Activated T-cell treated with anti-CD3 and anti-CD28 coated beads, Interleukin-2, amount 50 U/mL, for 24 hours (primary cell): Measurements from ENCODE around the gene BCAT1.
"Not testable (repeated sequence)": the region's sequence is repeated elsewhere in the genome, so short reads cannot be mapped to it uniquely, and the experiment has no call there.

Experiments used
- DNase-seq: peaks from one replicate; pipeline ENCODE4 v3.0.0-alpha.2; 2020
- H3K27ac Mint-ChIP-seq: 2 replicates; pipeline ENCODE4 v1.8.0; 2020; ENCODE audit warnings: mild to moderate bottlenecking, mixed read lengths
- H3K27me3 Mint-ChIP-seq: 2 replicates; pipeline ENCODE4 v1.8.0; 2020; ENCODE audit warnings: mixed read lengths
- H3K36me3 Mint-ChIP-seq: 2 replicates; pipeline ENCODE4 v1.8.0; 2020; ENCODE audit warnings: low read depth, mixed read lengths
- H3K4me1 Mint-ChIP-seq: 2 replicates; pipeline ENCODE4 v1.8.0; 2020; ENCODE audit warnings: low read depth, mixed read lengths
- H3K4me3 Mint-ChIP-seq: 2 replicates; pipeline ENCODE4 v1.8.0; 2020; ENCODE audit warnings: mild to moderate bottlenecking, moderate library complexity, mixed read lengths
- H3K9me3 Mint-ChIP-seq: 2 replicates; pipeline ENCODE4 v1.8.0; 2020; ENCODE audit warnings: mixed read lengths

Gene BCAT1

GRCh38 chr12:24822121-24822899 is 126.6 kb downstream of the BCAT1 start:
- no peak for DNase-seq
- H3K4me3 Mint-ChIP-seq, result peak overlapping the region; percentile 23
- peaks cover 5% of the 10 kb centered on the region for H3K9me3 Mint-ChIP-seq
- H3K27me3 Mint-ChIP-seq, result no peaks in the 10 kb centered on the region
- H3K4me1 Mint-ChIP-seq, result peaks cover 35% of the 10 kb centered on the region
- peak overlapping the region; percentile 77 for H3K27ac Mint-ChIP-seq
- H3K36me3 Mint-ChIP-seq, result peaks cover 11% of the 10 kb centered on the region

DNA sequence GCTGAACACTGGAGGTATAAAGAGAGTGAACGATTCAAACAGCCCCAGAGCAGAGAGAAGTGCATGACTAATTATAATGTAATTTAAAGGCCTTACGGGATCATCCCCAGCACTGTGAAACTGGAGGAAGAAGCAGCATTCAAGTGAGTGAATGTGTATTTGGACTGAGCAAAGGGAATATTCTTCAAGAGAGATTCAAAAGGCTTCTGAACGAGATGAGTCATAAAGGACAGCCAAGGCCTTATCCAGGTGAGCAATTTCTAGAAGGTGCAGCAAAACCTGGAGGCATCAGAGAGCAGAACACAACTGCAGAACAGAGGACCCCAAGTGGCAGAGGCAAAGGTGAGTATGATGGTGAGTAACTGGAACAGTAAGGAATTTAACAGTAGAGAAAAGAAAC is 127.2 kb downstream of the BCAT1 start:
- Mint-ChIP-seq H3K9me3 (peaks cover 5% of the 10 kb centered on the region), H3K36me3 (peaks cover 10% of the 10 kb centered on the region), H3K27me3 (no peaks in the 10 kb centered on the region), H3K4me1 (peaks cover 35% of the 10 kb centered on the region), H3K27ac (peak overlapping the region; percentile 77), H3K4me3 (peak overlapping the region; percentile 23)
- no peak for DNase-seq

DNA sequence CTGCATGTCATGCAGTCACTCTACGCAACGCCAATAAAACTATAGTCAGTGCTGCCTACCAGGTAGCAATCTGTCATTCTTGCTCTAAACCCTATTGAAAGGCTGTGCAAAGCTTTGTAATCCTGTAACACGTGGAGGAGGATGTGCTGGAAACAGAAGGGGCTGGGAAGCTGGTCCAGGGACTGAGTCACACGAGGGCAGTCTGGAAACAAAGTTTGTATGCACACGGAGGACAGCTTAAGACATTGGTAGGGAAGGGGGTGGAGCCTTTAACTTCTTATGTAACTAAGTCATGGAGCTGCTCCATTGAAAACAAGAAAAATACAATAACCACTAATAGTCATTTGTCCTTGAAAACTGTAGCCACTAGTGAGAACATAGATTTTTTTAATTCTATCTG is 128.0 kb downstream of the BCAT1 start:
- Mint-ChIP-seq H3K27me3 (no peaks in the 10 kb centered on the region), H3K4me3 (no peak overlapping the region), H3K4me1 (peaks cover 35% of the 10 kb centered on the region), H3K27ac (no peak overlapping the region), H3K36me3 (peaks cover 14% of the 10 kb centered on the region), H3K9me3 (peaks cover 5% of the 10 kb centered on the region)
- no peak for DNase-seq

DNA sequence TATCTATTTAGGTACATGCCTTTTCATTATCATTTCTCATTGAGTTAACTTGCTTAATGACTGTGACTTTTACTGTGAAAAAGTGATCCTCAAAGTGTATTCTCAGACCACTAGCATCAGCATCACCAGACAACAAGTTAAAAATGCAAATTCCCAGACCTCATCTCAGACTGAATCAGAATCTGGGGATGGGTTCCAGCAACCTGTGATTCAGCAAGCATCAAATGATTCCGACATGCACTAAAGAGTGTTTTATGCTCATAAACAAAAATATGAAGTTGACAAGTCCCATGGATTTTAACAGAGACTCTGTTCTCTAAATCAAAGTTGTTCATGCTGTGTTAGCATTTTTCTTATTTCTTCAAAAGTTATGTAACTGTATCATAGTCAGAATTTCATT is 130.6 kb downstream of the BCAT1 start:
- H3K9me3 Mint-ChIP-seq, result peaks cover 2% of the 10 kb centered on the region

GRCh38 chr12:24815114-24815423 is 133.8 kb downstream of the BCAT1 start:
- Mint-ChIP-seq H3K4me3 (peak overlapping the region; percentile 66), H3K27ac (peak overlapping the region; percentile 62), H3K9me3 (peaks cover 2% of the 10 kb centered on the region), H3K36me3 (peaks cover 9% of the 10 kb centered on the region), H3K27me3 (no peaks in the 10 kb centered on the region), H3K4me1 (peaks cover 24% of the 10 kb centered on the region)
- DNase-seq, result no peak

More for the DNA sequence above, 130.6 kb downstream of the BCAT1 start:
- Mint-ChIP-seq H3K27ac (no peak overlapping the region), H3K36me3 (peaks cover 12% of the 10 kb centered on the region), H3K4me3 (no peak overlapping the region), H3K27me3 (no peaks in the 10 kb centered on the region), H3K4me1 (peaks cover 52% of the 10 kb centered on the region)
- no peak for DNase-seq

- Mint-ChIP-seq H3K9me3 (peaks cover 4% of the 10 kb centered on the region), H3K4me1 (peaks cover 24% of the 10 kb centered on the region), H3K27ac (peak overlapping the region; percentile 62), H3K27me3 (no peaks in the 10 kb centered on the region), H3K36me3 (peaks cover 9% of the 10 kb centered on the region), H3K4me3 (peak overlapping the region; percentile 66)
- no peak for DNase-seq
Observed at GRCh38 chr12:24814379-24815113, 134.4 kb downstream of the BCAT1 start.

GRCh38 chr12:24810378-24810777 is 138.5 kb downstream of the BCAT1 start:
- no peaks in the 10 kb centered on the region for H3K27me3 Mint-ChIP-seq
- peaks cover 2% of the 10 kb centered on the region for H3K36me3 Mint-ChIP-seq
- peaks cover 8% of the 10 kb centered on the region for H3K9me3 Mint-ChIP-seq
- peaks cover 20% of the 10 kb centered on the region for H3K4me1 Mint-ChIP-seq
- DNase-seq, result no peak
- no peak overlapping the region for H3K4me3 Mint-ChIP-seq
- H3K27ac Mint-ChIP-seq, result no peak overlapping the region

GRCh38 chr12:24809306-24809705 is 139.6 kb downstream of the BCAT1 start:
- not testable (repeated sequence) for H3K4me1 Mint-ChIP-seq, H3K36me3 Mint-ChIP-seq, H3K27ac Mint-ChIP-seq, DNase-seq, H3K27me3 Mint-ChIP-seq, H3K4me3 Mint-ChIP-seq
- peaks cover 13% of the 10 kb centered on the region for H3K9me3 Mint-ChIP-seq

- peaks cover 6% of the 10 kb centered on the region for H3K4me1 Mint-ChIP-seq
- no peak for DNase-seq
- peaks cover 2% of the 10 kb centered on the region for H3K36me3 Mint-ChIP-seq
- no peaks in the 10 kb centered on the region for H3K27me3 Mint-ChIP-seq
- no peak overlapping the region for H3K4me3 Mint-ChIP-seq
- H3K27ac Mint-ChIP-seq, result no peak overlapping the region
- peaks cover 13% of the 10 kb centered on the region for H3K9me3 Mint-ChIP-seq
Observed at GRCh38 chr12:24808651-24809050, 140.2 kb downstream of the BCAT1 start.

GRCh38 chr12:24806386-24806785 is 142.5 kb downstream of the BCAT1 start:
- peaks cover 20% of the 10 kb centered on the region for H3K9me3 Mint-ChIP-seq
- no peak overlapping the region for H3K4me3 Mint-ChIP-seq
- no peaks in the 10 kb centered on the region for H3K27me3 Mint-ChIP-seq
- DNase-seq, result no peak
- no peaks in the 10 kb centered on the region for H3K36me3 Mint-ChIP-seq
- H3K27ac Mint-ChIP-seq, result no peak overlapping the region
- peaks cover 12% of the 10 kb centered on the region for H3K4me1 Mint-ChIP-seq

DNA sequence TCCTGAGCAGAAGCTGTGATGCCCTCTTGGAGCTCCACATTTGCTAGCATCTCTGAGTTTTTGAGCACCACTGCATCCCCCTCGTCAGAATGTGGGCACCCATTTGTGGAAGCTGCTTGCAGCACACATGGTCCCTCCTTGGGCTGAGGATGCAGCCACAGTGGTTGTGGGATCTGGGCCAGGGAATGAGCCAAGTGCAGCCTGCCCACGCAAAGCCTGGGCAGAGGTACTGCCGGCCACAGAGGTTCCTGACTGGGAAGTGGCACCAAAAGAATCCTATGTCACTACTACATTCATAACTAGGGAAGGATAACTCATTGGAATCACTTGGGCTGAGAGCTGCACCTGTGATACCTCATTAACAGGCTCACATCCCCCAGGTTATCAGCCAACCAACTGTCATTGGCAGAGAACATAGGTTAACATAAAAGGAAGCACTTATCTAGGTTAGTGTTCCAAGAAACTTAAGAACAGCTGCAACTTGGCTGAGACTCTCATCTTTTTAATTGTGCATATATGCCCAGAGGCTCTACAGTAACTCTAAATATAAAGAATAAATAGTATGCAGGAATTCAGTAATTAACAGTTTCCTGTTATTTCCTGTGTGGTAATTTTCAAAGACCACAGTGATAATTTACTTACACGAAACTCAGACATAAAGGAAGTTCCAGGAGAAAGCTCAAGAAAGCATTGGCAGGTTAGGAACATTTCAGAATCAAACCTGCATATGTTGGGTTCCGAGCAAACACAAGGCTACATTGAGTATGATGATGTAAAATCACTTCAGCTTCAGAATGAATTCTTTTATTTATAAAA is 145.3 kb downstream of the BCAT1 start:
- Mint-ChIP-seq H3K27ac (no peak overlapping the region), H3K27me3 (no peaks in the 10 kb centered on the region), H3K4me3 (no peak overlapping the region), H3K4me1 (peaks cover 12% of the 10 kb centered on the region), H3K9me3 (peaks cover 14% of the 10 kb centered on the region), H3K36me3 (no peaks in the 10 kb centered on the region)
- DNase-seq, result no peak

GRCh38 chr12:24798335-24798734 is 150.6 kb downstream of the BCAT1 start:
- Mint-ChIP-seq H3K27me3 (no peaks in the 10 kb centered on the region), H3K9me3 (peaks cover 9% of the 10 kb centered on the region), H3K36me3 (no peaks in the 10 kb centered on the region), H3K4me1 (peaks cover 33% of the 10 kb centered on the region), H3K4me3 (no peak overlapping the region), H3K27ac (no peak overlapping the region)
- no peak for DNase-seq

- Mint-ChIP-seq H3K4me3 (no peak overlapping the region), H3K27me3 (no peaks in the 10 kb centered on the region), H3K4me1 (peaks cover 28% of the 10 kb centered on the region), H3K9me3 (peaks cover 5% of the 10 kb centered on the region), H3K36me3 (no peaks in the 10 kb centered on the region), H3K27ac (no peak overlapping the region)
- no peak for DNase-seq
Observed at GRCh38 chr12:24797901-24798300, 151.0 kb downstream of the BCAT1 start.

GRCh38 chr12:24796876-24797275 is 152.0 kb downstream of the BCAT1 start:
- Mint-ChIP-seq H3K9me3 (peaks cover 2% of the 10 kb centered on the region), H3K27me3 (no peaks in the 10 kb centered on the region), H3K4me1 (peaks cover 32% of the 10 kb centered on the region)

More at GRCh38 chr12:24796876-24797275, 152.0 kb downstream of the BCAT1 start:
- Mint-ChIP-seq H3K36me3 (no peaks in the 10 kb centered on the region), H3K4me3 (no peak overlapping the region), H3K27ac (no peak overlapping the region)
- DNase-seq, result no peak
